Hepatocyte (in vitro differentiated cells): ENCODE results near the gene CACNB4.

Source experiments
- EZH2 ChIP-seq: fragments of 200-600 bp; sonication (generic); IDR thresholded peaks from 2 replicates; pipeline ENCODE4 v1.6.1; 2016; ENCODE audit warnings: antibody characterized with exemption, mild to moderate bottlenecking, borderline replicate concordance
- EZH2phosphoT487 ChIP-seq: fragments of 200-600 bp; sonication (generic); IDR thresholded peaks from one replicate; pipeline ENCODE4 v1.6.1; 2018; ENCODE audit warnings: antibody characterized with exemption, mild to moderate bottlenecking, low read depth, moderate library complexity; ENCODE audit not compliant: unreplicated experiment, severe bottlenecking
- TF ChIP-seq, protein P1 (sequence below): fragments of 200-600 bp; sonication (generic); IDR thresholded peaks from 2 replicates; pipeline ENCODE4 v1.5.1; 2016; ENCODE audit warnings: antibody characterized with exemption, mild to moderate bottlenecking; ENCODE audit not compliant: poor library complexity

DNA sequence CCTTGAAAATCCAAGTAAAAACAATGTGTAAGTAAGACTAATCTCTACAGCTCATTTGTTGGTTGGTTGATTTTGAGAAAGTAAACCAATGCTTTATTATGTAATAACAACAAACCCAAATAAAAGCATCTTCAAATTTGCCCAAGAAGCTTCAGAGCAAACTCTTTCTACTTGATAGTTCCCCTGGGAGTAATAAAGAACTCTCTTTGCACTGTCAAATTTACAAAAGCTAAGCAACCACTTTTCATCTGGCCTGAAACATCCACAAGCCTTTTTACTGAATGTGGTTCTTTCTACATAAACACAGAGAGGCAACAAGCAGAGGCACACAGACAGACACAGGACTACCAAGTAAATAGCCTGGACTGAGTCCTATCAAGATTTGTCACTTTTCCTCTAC lies 28.8 kb upstream of the CACNB4 start:
- TF ChIP-seq, protein P1, sequence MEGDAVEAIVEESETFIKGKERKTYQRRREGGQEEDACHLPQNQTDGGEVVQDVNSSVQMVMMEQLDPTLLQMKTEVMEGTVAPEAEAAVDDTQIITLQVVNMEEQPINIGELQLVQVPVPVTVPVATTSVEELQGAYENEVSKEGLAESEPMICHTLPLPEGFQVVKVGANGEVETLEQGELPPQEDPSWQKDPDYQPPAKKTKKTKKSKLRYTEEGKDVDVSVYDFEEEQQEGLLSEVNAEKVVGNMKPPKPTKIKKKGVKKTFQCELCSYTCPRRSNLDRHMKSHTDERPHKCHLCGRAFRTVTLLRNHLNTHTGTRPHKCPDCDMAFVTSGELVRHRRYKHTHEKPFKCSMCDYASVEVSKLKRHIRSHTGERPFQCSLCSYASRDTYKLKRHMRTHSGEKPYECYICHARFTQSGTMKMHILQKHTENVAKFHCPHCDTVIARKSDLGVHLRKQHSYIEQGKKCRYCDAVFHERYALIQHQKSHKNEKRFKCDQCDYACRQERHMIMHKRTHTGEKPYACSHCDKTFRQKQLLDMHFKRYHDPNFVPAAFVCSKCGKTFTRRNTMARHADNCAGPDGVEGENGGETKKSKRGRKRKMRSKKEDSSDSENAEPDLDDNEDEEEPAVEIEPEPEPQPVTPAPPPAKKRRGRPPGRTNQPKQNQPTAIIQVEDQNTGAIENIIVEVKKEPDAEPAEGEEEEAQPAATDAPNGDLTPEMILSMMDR: no peak
- no peak for TF ChIP-seq EZH2
- no peak for TF ChIP-seq EZH2phosphoT487
